K562 (cell line): Measurements from ENCODE around the gene MFAP1. TPM values are rescaled to one million over a fixed set of nuclear protein-coding genes. Genes with fewer than 3 reads are reported as not detected.
A peak's percentile ranks its signal among the peaks of the same experiment; 100 is the strongest.

Experiments
- CEBPB ChIP-seq: fragments of 450-650 bp; IDR thresholded peaks from 2 replicates; pipeline ENCODE4 v1.6.1; 2016; ENCODE audit warnings: missing genetic modification characterization, missing compliant biosample characterization
- CHCHD3 ChIP-seq: fragments of 250-450 bp; sonication (Bioruptor Pico); IDR thresholded peaks from 2 replicates; pipeline ENCODE4 v2.1.2; 2022; ENCODE audit warnings: mild to moderate bottlenecking
- ELF4 ChIP-seq: fragments of 450-650 bp; formaldehyde crosslinking; IDR thresholded peaks from 2 replicates; pipeline ENCODE4 v1.4.0; 2022; ENCODE audit warnings: missing genetic modification characterization
- ETV5 ChIP-seq: sonication (generic); formaldehyde crosslinking; IDR thresholded peaks from 2 replicates; pipeline ENCODE4 v1.4.0; 2020; ENCODE audit warnings: low read depth, mild to moderate bottlenecking, missing genetic modification reagents
- FOXK1 ChIP-seq: sonication (generic); formaldehyde crosslinking; IDR thresholded peaks from 2 replicates; pipeline ENCODE4 v1.8.0; 2022; ENCODE audit warnings: missing genetic modification reagents, mild to moderate bottlenecking, borderline replicate concordance
- HCFC1 ChIP-seq: IDR thresholded peaks from 2 replicates; pipeline ENCODE4 v1.6.1; 2012; ENCODE audit warnings: low read depth, low read length, improper control_type of control experiment
- HMG20A ChIP-seq: fragments of 450-650 bp; formaldehyde crosslinking; conservative IDR thresholded peaks from 2 replicates; pipeline ENCODE4 v1.4.0; 2020; ENCODE audit warnings: mild to moderate bottlenecking, mixed read lengths
- KAT7 ChIP-seq: sonication (generic); formaldehyde crosslinking; IDR thresholded peaks from 2 replicates; pipeline ENCODE4 v1.8.0; 2022; ENCODE audit warnings: missing genetic modification reagents, mild to moderate bottlenecking, borderline replicate concordance
- KDM4B ChIP-seq, 2 experiments: fragments of 450-650 bp in 1 of 2; sonication (generic) in 1 of 2; IDR thresholded peaks; 2 replicates each; pipeline ENCODE4 v1.6.1; 2016 to 2017; ENCODE audit warnings: borderline replicate concordance in 2 of 2, antibody characterized with exemption in 1 of 2, low read depth in 1 of 2, mild to moderate bottlenecking in 1 of 2
- MCM5 ChIP-seq: fragments of 450-650 bp; IDR thresholded peaks from 2 replicates; pipeline ENCODE4 v1.6.1; 2016; ENCODE audit warnings: low read depth
- MED1 ChIP-seq: sonication (generic); formaldehyde crosslinking; IDR thresholded peaks from 2 replicates; pipeline ENCODE4 v1.8.1; 2023; ENCODE audit warnings: missing genetic modification reagents, borderline replicate concordance
- MTA1 ChIP-seq: fragments of 450-650 bp; IDR thresholded peaks from 2 replicates; pipeline ENCODE4 v1.6.1; 2017; ENCODE audit warnings: borderline replicate concordance
- MYBL2 ChIP-seq, 2 experiments: fragments of 450-650 bp in 1 of 2; sonication (generic) in 1 of 2; formaldehyde crosslinking in 1 of 2; IDR thresholded peaks; 2 replicates each; pipeline versions ENCODE4 v1.6.1 to v1.8.1; 2017 to 2022; ENCODE audit warnings: borderline replicate concordance in 1 of 2, inconsistent platforms in 1 of 2, low read depth in 1 of 2, mild to moderate bottlenecking in 1 of 2, missing genetic modification reagents in 1 of 2, moderate library complexity in 1 of 2
- NFXL1 ChIP-seq: fragments of 450-650 bp; formaldehyde crosslinking; IDR thresholded peaks from 2 replicates; pipeline ENCODE4 v1.4.0; 2021; ENCODE audit warnings: mild to moderate bottlenecking
- NR0B1 ChIP-seq: fragments of 450-650 bp; IDR thresholded peaks from one replicate; pipeline ENCODE4 v1.6.1; 2018; ENCODE audit warnings: mild to moderate bottlenecking, moderate library complexity; ENCODE audit not compliant: partially characterized antibody
- NR1H2 ChIP-seq: sonication (generic); formaldehyde crosslinking; IDR thresholded peaks from 2 replicates; pipeline ENCODE4 v1.4.0; 2020; ENCODE audit warnings: mild to moderate bottlenecking, missing genetic modification reagents
- RCOR1 ChIP-seq, 2 experiments: IDR thresholded peaks; 2 replicates each; pipeline ENCODE4 v1.6.1; 2012; ENCODE audit warnings: low read depth in 2 of 2, low read length in 2 of 2, borderline replicate concordance in 1 of 2, improper control_type of control experiment in 1 of 2
- SAFB2 ChIP-seq: fragments of 200-400 bp; formaldehyde crosslinking; IDR thresholded peaks from 2 replicates; pipeline ENCODE4 v1.6.1; 2018; ENCODE audit warnings: borderline replicate concordance, low read length, low read depth, moderate library complexity; ENCODE audit not compliant: severe bottlenecking
- SOX6 ChIP-seq: fragments of 450-650 bp; IDR thresholded peaks from 2 replicates; pipeline ENCODE4 v1.6.1; 2014; ENCODE audit warnings: mild to moderate bottlenecking
- STAG1 ChIP-seq: sonication (generic); formaldehyde crosslinking; IDR thresholded peaks from 2 replicates; pipeline ENCODE4 v1.5.0; 2020; ENCODE audit warnings: missing genetic modification reagents, borderline replicate concordance
- ZBTB12 ChIP-seq: fragments of 250-450 bp; sonication (Bioruptor Pico); IDR thresholded peaks from 2 replicates; pipeline ENCODE4 v1.4.0; 2020
- ZNF197 ChIP-seq: fragments of 200-800 bp; sonication (Bioruptor generic); IDR thresholded peaks from 2 replicates; pipeline ENCODE4 v1.6.1; 2016; ENCODE audit warnings: low read depth, missing genetic modification characterization, missing compliant biosample characterization
- ZSCAN32 ChIP-seq: fragments of 450-650 bp; formaldehyde crosslinking; IDR thresholded peaks from 2 replicates; pipeline ENCODE4 v1.4.0; 2020; ENCODE audit warnings: mild to moderate bottlenecking, moderate library complexity
- polyA plus RNA-seq, 8 experiments: library from polyadenylated mRNA; depleted of rRNA in 4 of 8; stranded (reverse) in 5 of 8; unstranded in 3 of 8; fragments of >200 nt; fragmentation: Nextera tagmentation in 2 of 8; fragmentation: Illumina TruSeq in 1 of 8; extraction: Ambion mirVana in 2 of 8; extraction: Trizol in 1 of 8; gene quantifications; 2 replicates each; pipeline versions ENCODE4 v1.2.1 to v1.2.3, GENCODE V29; 2011 to 2014; ENCODE audit warnings: inconsistent platforms in 1 of 8, missing spikeins in 1 of 8
- total RNA-seq, 7 experiments: library from RNA; depleted of rRNA in 6 of 7; stranded (reverse); fragments of >200 nt in 6 of 7; fragmentation: Illumina TruSeq in 2 of 7; extraction: Trizol in 2 of 7; gene quantifications; 2 replicates each; pipeline versions ENCODE4 v1.2.1 to v1.2.3, GENCODE V29; 2011 to 2021; ENCODE audit warnings: low replicate concordance in 1 of 7

MFAP1 gene
- total and polyA plus RNA-seq, 9 of the 15 experiments (the other 6 are each of a cell fraction or from before 2014, with no cell fraction given), result 34.9 to 64.1 (median 48.2) TPM

- TF ChIP-seq ELF4 (CRISPR knock-in tag) (0 out of 2 replicates have a peak, but pooled peaks have one; percentile 24), ZBTB12 (CRISPR knock-in tag) (peak; percentile 61), HCFC1 (peak; percentile 75), KDM4B (IDR thresholded peaks at IDR 0.05; ENCODE audit: borderline replicate concordance in 2 of 2, low read depth in 1 of 2) (peak in 1 of 2 experiments; percentile 82; a peak in 1 of 4 replicates), NR1H2 (CRISPR knock-in tag) (no peak), STAG1 (CRISPR knock-in tag) (no peak), ETV5 (CRISPR knock-in tag) (peak; percentile 82), MCM5 (no peak), CEBPB (peak; percentile 47; the same call in 1 of the 2 replicates), MYBL2 (IDR thresholded peaks at IDR 0.05; ENCODE audit: low read depth) (peak; percentile 74), MYBL2 (CRISPR knock-in tag; IDR thresholded peaks at IDR 0.05; ENCODE audit: borderline replicate concordance) (no peak), ZSCAN32 (CRISPR knock-in tag) (no peak), MED1 (CRISPR knock-in tag) (no peak), HMG20A (no peak), NFXL1 (CRISPR knock-in tag) (no peak), NR0B1 (no peak), KAT7 (CRISPR knock-in tag) (peak; percentile 77; the same call in 1 of the 2 replicates), SAFB2 (no peak), RCOR1 (IDR thresholded peaks at IDR 0.05; ENCODE audit: borderline replicate concordance in 1 of 2, low read depth in 2 of 2, low read length in 2 of 2) (peak in 1 of 2 experiments; percentile 30; a peak in 1 of 4 replicates), FOXK1 (no peak), CHCHD3 (CRISPR knock-in tag) (no peak), MTA1 (peak; percentile 84; the same call in 1 of the 2 replicates), SOX6 (peak; percentile 55), ZNF197 (CRISPR knock-in tag) (peak; percentile 81)
Measured at GRCh38 chr15:43824302-43825246, at the start of gene MFAP1 (continued).
